Liver (tissue), 9 donors: ENCODE data around the gene SOX6. TPM values are rescaled to one million over a fixed set of nuclear protein-coding genes. Genes with fewer than 3 reads are reported as not detected.

Experiments used
- DNase-seq: peaks from one replicate; pipeline ENCODE4 v3.0.0-alpha.2; 2017; ENCODE audit warnings: low spot score
- H3K27ac ChIP-seq, 2 donors: one replicate each; pipeline ENCODE4 v1.7.0; 2013; ENCODE audit warnings: inconsistent platforms in 2 of 2, low read length in 2 of 2, control low read depth in 1 of 2, low read depth in 1 of 2, mild to moderate bottlenecking in 1 of 2
- H3K27me3 ChIP-seq, 4 donors: one replicate each; pipeline versions ENCODE4 v1.6.1 to v1.7.0; 2013; ENCODE audit warnings: low read length in 3 of 4, inconsistent platforms in 1 of 4, mild to moderate bottlenecking in 1 of 4, moderate library complexity in 1 of 4; ENCODE audit not compliant: control insufficient read depth in 4 of 4, insufficient read depth in 4 of 4
- H3K36me3 ChIP-seq, 4 donors: one replicate each; pipeline versions ENCODE4 v1.6.1 to v1.7.0; 2013; ENCODE audit warnings: low read length in 3 of 4, mild to moderate bottlenecking in 3 of 4, low read depth in 1 of 4, moderate library complexity in 1 of 4; ENCODE audit not compliant: control insufficient read depth in 4 of 4, insufficient read depth in 3 of 4
- H3K4me1 ChIP-seq, 4 donors: one replicate each; pipeline versions ENCODE4 v1.6.1 to v1.7.0; 2013; ENCODE audit warnings: low read length in 3 of 4, mild to moderate bottlenecking in 3 of 4, moderate library complexity in 1 of 4; ENCODE audit not compliant: control insufficient read depth in 4 of 4, insufficient read depth in 4 of 4
- H3K4me3 ChIP-seq, 3 donors: one replicate each; pipeline versions ENCODE4 v1.6.1 to v1.7.0; 2013; ENCODE audit warnings: low read length in 3 of 3, control low read depth in 1 of 3, low read depth in 1 of 3, mild to moderate bottlenecking in 1 of 3
- H3K9ac ChIP-seq, 2 donors: one replicate each; pipeline ENCODE4 v1.7.0; 2013; ENCODE audit warnings: low read length in 2 of 2, mild to moderate bottlenecking in 2 of 2, moderate library complexity in 2 of 2, control low read depth in 1 of 2, low read depth in 1 of 2
- H3K9me3 ChIP-seq, 4 donors: one replicate each; pipeline versions ENCODE4 v1.6.1 to v1.7.0; 2013; ENCODE audit warnings: low read length in 3 of 4; ENCODE audit not compliant: control insufficient read depth in 4 of 4
- EGR1 ChIP-seq, 2 donors: IDR thresholded peaks; 2 replicates each; pipeline ENCODE4 v1.6.1; 2016 to 2018; ENCODE audit warnings: antibody characterized with exemption in 2 of 2, low read depth in 2 of 2
- FOXA1 ChIP-seq: IDR thresholded peaks from 2 replicates; pipeline ENCODE4 v1.6.1; 2016; ENCODE audit warnings: antibody characterized with exemption
- FOXA2 ChIP-seq: IDR thresholded peaks from 2 replicates; pipeline ENCODE4 v1.6.1; 2016; ENCODE audit warnings: antibody characterized with exemption
- GABPA ChIP-seq, 2 donors: IDR thresholded peaks in 1 of 2; conservative IDR thresholded peaks in 1 of 2; 2 replicates each; pipeline ENCODE4 v1.6.1; 2016; ENCODE audit warnings: antibody characterized with exemption in 2 of 2, mild to moderate bottlenecking in 1 of 2, moderate library complexity in 1 of 2
- HNF4A ChIP-seq, 2 donors: conservative IDR thresholded peaks; 2 replicates each; pipeline ENCODE4 v1.6.1; 2016; ENCODE audit warnings: antibody characterized with exemption in 2 of 2, mild to moderate bottlenecking in 2 of 2
- HNF4G ChIP-seq: IDR thresholded peaks from 2 replicates; pipeline ENCODE4 v1.6.1; 2016; ENCODE audit warnings: antibody characterized with exemption
- JUND ChIP-seq, 2 donors: IDR thresholded peaks; 2 replicates each; pipeline ENCODE4 v1.6.1; 2016; ENCODE audit warnings: antibody characterized with exemption in 2 of 2
- NR2F2 ChIP-seq: IDR thresholded peaks from 2 replicates; pipeline ENCODE4 v1.6.1; 2016; ENCODE audit warnings: antibody characterized with exemption
- RAD21 ChIP-seq, 2 donors: IDR thresholded peaks; 2 replicates each; pipeline ENCODE4 v1.6.1; 2016; ENCODE audit warnings: antibody characterized with exemption in 2 of 2, mild to moderate bottlenecking in 2 of 2
- REST ChIP-seq: IDR thresholded peaks from 2 replicates; pipeline ENCODE4 v1.6.1; 2016; ENCODE audit warnings: antibody characterized with exemption, mild to moderate bottlenecking
- RXRA ChIP-seq, 2 donors: IDR thresholded peaks; 2 replicates each; pipeline ENCODE4 v1.6.1; 2017 to 2018; ENCODE audit warnings: antibody characterized with exemption in 2 of 2, mild to moderate bottlenecking in 1 of 2
- SP1 ChIP-seq: IDR thresholded peaks from 2 replicates; pipeline ENCODE4 v1.6.1; 2018; ENCODE audit warnings: antibody characterized with exemption, mild to moderate bottlenecking
- TAF1 ChIP-seq: conservative IDR thresholded peaks from 2 replicates; pipeline ENCODE4 v1.6.1; 2016; ENCODE audit warnings: antibody characterized with exemption, mild to moderate bottlenecking
- YY1 ChIP-seq: IDR thresholded peaks from 2 replicates; pipeline ENCODE4 v1.6.1; 2016; ENCODE audit warnings: antibody characterized with exemption, mild to moderate bottlenecking
- WGBS: extraction: QIAGEN DNeasy Blood & Tissue Kit; methylation state at CpG from one replicate; pipeline ENCODE4 v1.1.7; 2013; 5-methylcytosine and 5-hydroxymethylcytosine counted together
- polyA plus RNA-seq, 2 donors: library from polyadenylated mRNA; stranded (reverse) in 1 of 2; unstranded in 1 of 2; fragments of 200-250 nt in 1 of 2; fragments of >200 nt in 1 of 2; fragmentation: Nextera tagmentation in 1 of 2; extraction: Ambion mirVana in 1 of 2; gene quantifications; one replicate each; pipeline versions ENCODE4 v1.2.1 to v1.2.3, GENCODE V29; 2013 to 2015
- total RNA-seq, 2 donors: library from RNA; depleted of rRNA; stranded (reverse); fragments of >200 nt; gene quantifications; one replicate each; pipeline ENCODE4 v1.2.3, GENCODE V29; 2014
- TF ChIP-seq, protein P1 (sequence below): IDR thresholded peaks from 2 replicates; pipeline ENCODE4 v1.6.1; 2016; ENCODE audit warnings: antibody characterized with exemption
- TF ChIP-seq, protein P2 (sequence below): IDR thresholded peaks from 2 replicates; pipeline ENCODE4 v1.6.1; 2016; ENCODE audit warnings: antibody characterized with exemption
- TF ChIP-seq, protein P3 (sequence below): IDR thresholded peaks from 2 replicates; pipeline ENCODE4 v1.6.1; 2016; ENCODE audit warnings: antibody characterized with exemption
- TF ChIP-seq, protein P4 (sequence below): fragments of 150-350 bp; IDR thresholded peaks from 2 replicates; pipeline ENCODE4 v1.5.1; 2017; ENCODE audit warnings: improper control_type of control experiment, low read depth, low read length; ENCODE audit not compliant: missing input control
- donor health status: healthy.
- donor health status: healthy.
- donor health status: healthy.
- donor health status: healthy.
- donor health status: healthy.

The SOX6 gene
- total and polyA plus RNA-seq, 4 donors, result 2.4 to 111 (median 14.8) TPM

GRCh38 chr11:16095756-16096155, 260.6 kb downstream of the SOX6 start:
- H3K9ac ChIP-seq, result no peak overlapping the region
- H3K36me3 ChIP-seq, result no peaks in the 10 kb centered on the region
- TF ChIP-seq FOXA2 (no peak), EGR1 (IDR thresholded peaks at IDR 0.05; ENCODE audit: low read depth in 2 of 2) (no peak), RAD21 (IDR thresholded peaks at IDR 0.05) (no peak), FOXA1 (no peak)
- TF ChIP-seq, protein P1, sequence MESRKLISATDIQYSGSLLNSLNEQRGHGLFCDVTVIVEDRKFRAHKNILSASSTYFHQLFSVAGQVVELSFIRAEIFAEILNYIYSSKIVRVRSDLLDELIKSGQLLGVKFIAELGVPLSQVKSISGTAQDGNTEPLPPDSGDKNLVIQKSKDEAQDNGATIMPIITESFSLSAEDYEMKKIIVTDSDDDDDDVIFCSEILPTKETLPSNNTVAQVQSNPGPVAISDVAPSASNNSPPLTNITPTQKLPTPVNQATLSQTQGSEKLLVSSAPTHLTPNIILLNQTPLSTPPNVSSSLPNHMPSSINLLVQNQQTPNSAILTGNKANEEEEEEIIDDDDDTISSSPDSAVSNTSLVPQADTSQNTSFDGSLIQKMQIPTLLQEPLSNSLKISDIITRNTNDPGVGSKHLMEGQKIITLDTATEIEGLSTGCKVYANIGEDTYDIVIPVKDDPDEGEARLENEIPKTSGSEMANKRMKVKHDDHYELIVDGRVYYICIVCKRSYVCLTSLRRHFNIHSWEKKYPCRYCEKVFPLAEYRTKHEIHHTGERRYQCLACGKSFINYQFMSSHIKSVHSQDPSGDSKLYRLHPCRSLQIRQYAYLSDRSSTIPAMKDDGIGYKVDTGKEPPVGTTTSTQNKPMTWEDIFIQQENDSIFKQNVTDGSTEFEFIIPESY, result no peak
- TF ChIP-seq, protein P2, sequence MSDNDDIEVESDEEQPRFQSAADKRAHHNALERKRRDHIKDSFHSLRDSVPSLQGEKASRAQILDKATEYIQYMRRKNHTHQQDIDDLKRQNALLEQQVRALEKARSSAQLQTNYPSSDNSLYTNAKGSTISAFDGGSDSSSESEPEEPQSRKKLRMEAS, result no peak
- no peaks in the 10 kb centered on the region for H3K27me3 ChIP-seq
- H3K27ac ChIP-seq, result no peak overlapping the region
- no peaks in the 10 kb centered on the region for H3K9me3 ChIP-seq
- H3K4me1 ChIP-seq, result peaks cover 0 to 26% (median 7%) of the 10 kb centered on the region in 4 donors
- H3K4me3 ChIP-seq, result no peak overlapping the region
- 80% methylated on average over 1 of the region's 1 CpG for WGBS
- no peak for DNase-seq

DNA sequence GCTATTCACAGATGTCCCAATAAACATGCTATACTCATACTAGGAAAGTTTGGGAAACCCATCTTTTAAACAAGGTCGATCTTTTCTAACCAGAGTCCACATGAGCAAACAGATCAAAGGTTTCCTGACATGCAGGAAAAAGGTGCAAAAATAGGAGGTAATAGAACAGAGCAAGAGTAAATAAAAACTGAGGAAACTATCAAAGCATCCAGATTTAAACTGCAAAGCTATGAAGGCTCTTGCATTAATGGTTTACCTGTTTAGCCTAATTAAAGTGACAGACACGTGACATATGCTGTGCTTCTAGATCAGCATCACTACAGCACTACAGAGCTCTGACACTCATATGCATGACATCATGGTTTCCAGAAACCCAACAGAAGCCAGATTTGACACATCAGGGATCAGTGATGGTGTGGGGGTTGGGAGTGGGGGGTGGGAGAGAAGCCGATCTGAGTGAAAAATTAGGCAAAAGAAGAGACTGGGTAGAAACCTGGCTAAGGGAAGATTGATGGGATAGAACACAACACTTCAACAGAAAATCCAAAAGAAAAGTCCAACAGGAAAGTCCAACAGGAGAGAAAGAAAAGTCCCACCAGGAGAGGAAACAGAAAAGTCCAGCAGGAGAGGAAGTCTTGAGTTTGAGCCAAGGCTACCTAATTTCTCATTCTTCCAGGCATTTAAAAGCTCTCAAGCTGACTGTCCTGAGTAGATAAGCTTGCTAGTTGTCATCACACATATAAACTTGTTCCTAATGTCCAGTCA, 262.3 kb downstream of the SOX6 start:
- H3K36me3 ChIP-seq, result no peaks in the 10 kb centered on the region
- DNase-seq, result no peak
- H3K4me3 ChIP-seq, result no peak overlapping the region
- no peaks in the 10 kb centered on the region for H3K27me3 ChIP-seq
- H3K4me1 ChIP-seq, result peaks cover 0 to 26% (median 7%) of the 10 kb centered on the region in 4 donors
- TF ChIP-seq YY1, result peak; percentile 82
- TF ChIP-seq REST, result peak; percentile 78
- peak; percentile 72 to 85 for TF ChIP-seq JUND (IDR thresholded peaks at IDR 0.05)
- peak; percentile 85 for TF ChIP-seq FOXA2
- TF ChIP-seq, protein P2, result peak; percentile 81
- TF ChIP-seq, protein P3, sequence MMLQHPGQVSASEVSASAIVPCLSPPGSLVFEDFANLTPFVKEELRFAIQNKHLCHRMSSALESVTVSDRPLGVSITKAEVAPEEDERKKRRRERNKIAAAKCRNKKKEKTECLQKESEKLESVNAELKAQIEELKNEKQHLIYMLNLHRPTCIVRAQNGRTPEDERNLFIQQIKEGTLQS, result peak; percentile 66
- TF ChIP-seq GABPA (IDR thresholded peaks at IDR 0.05 in 1 of 2, conservative IDR thresholded peaks at IDR 0.05 in 1 of 2), result peak in 1 of 2 donors; percentile 35
- TF ChIP-seq, protein P1, result peak; percentile 74
- TF ChIP-seq RXRA (IDR thresholded peaks at IDR 0.05), result peak; percentile 82 to 89
- TF ChIP-seq EGR1 (IDR thresholded peaks at IDR 0.05; ENCODE audit: low read depth in 2 of 2), result peak in 1 of 2 donors; percentile 85
- TF ChIP-seq FOXA1, result peak; percentile 79
- peak; percentile 95 for TF ChIP-seq HNF4G
- TF ChIP-seq, protein P4, sequence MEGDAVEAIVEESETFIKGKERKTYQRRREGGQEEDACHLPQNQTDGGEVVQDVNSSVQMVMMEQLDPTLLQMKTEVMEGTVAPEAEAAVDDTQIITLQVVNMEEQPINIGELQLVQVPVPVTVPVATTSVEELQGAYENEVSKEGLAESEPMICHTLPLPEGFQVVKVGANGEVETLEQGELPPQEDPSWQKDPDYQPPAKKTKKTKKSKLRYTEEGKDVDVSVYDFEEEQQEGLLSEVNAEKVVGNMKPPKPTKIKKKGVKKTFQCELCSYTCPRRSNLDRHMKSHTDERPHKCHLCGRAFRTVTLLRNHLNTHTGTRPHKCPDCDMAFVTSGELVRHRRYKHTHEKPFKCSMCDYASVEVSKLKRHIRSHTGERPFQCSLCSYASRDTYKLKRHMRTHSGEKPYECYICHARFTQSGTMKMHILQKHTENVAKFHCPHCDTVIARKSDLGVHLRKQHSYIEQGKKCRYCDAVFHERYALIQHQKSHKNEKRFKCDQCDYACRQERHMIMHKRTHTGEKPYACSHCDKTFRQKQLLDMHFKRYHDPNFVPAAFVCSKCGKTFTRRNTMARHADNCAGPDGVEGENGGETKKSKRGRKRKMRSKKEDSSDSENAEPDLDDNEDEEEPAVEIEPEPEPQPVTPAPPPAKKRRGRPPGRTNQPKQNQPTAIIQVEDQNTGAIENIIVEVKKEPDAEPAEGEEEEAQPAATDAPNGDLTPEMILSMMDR, result no peak
- no peak for TF ChIP-seq NR2F2
- TF ChIP-seq RAD21 (IDR thresholded peaks at IDR 0.05), result peak; percentile 49 to 67
- TF ChIP-seq TAF1, result no peak
- TF ChIP-seq SP1, result peak; percentile 91
- peak; percentile 99 for TF ChIP-seq HNF4A (conservative IDR thresholded peaks at IDR 0.05)
- no peaks in the 10 kb centered on the region for H3K9me3 ChIP-seq
- H3K27ac ChIP-seq, result peak overlapping the region; percentile 63 to 70
- no peak overlapping the region for H3K9ac ChIP-seq
- WGBS, result 30% methylated on average over 3 of the region's 3 CpGs
